BE2C (cell line): ENCODE data around the gene RNF135.
"Not testable (repeated sequence)": the region's sequence is repeated elsewhere in the genome, so short reads cannot be mapped to it uniquely, and the experiment has no call there.

Experiments
- DNase-seq: peaks from one replicate; pipeline ENCODE4 v3.0.0-alpha.2; 2020
- H3K27me3 ChIP-seq: fragments of 250-450 bp; sonication (Bioruptor Pico); 2 replicates; pipeline ENCODE4 v1.5.1; 2020; ENCODE audit warnings: mild to moderate bottlenecking
- H3K36me3 ChIP-seq: fragments of 250-450 bp; sonication (Bioruptor Pico); 2 replicates; pipeline ENCODE4 v1.5.1; 2020; ENCODE audit warnings: mild to moderate bottlenecking
- H3K4me1 ChIP-seq: fragments of 250-450 bp; sonication (Bioruptor Pico); 2 replicates; pipeline ENCODE4 v1.5.1; 2020
- H3K4me3 ChIP-seq: 2 replicates; pipeline ENCODE4 v1.5.1; 2011; ENCODE audit warnings: low read depth, low read length
- H3K9me3 ChIP-seq: fragments of 250-450 bp; sonication (Bioruptor Pico); 2 replicates; pipeline ENCODE4 v1.5.1; 2020
- TF ChIP-seq, protein P1 (sequence below): IDR thresholded peaks from 2 replicates; pipeline ENCODE4 v1.5.1; 2012; ENCODE audit warnings: mild to moderate bottlenecking, low read depth, low read length

RNF135 gene

GRCh38 chr17:31004160-31004559 lies 33.3 kb downstream of the RNF135 start:
- no peaks in the 10 kb centered on the region for H3K9me3 ChIP-seq
- H3K36me3 ChIP-seq, result no peaks in the 10 kb centered on the region
- no peak for DNase-seq
- H3K27me3 ChIP-seq, result no peaks in the 10 kb centered on the region
- no peak overlapping the region for H3K4me3 ChIP-seq
- TF ChIP-seq, protein P1, sequence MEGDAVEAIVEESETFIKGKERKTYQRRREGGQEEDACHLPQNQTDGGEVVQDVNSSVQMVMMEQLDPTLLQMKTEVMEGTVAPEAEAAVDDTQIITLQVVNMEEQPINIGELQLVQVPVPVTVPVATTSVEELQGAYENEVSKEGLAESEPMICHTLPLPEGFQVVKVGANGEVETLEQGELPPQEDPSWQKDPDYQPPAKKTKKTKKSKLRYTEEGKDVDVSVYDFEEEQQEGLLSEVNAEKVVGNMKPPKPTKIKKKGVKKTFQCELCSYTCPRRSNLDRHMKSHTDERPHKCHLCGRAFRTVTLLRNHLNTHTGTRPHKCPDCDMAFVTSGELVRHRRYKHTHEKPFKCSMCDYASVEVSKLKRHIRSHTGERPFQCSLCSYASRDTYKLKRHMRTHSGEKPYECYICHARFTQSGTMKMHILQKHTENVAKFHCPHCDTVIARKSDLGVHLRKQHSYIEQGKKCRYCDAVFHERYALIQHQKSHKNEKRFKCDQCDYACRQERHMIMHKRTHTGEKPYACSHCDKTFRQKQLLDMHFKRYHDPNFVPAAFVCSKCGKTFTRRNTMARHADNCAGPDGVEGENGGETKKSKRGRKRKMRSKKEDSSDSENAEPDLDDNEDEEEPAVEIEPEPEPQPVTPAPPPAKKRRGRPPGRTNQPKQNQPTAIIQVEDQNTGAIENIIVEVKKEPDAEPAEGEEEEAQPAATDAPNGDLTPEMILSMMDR, result no peak
- H3K4me1 ChIP-seq, result no peaks in the 10 kb centered on the region

- H3K36me3 ChIP-seq, result no peaks in the 10 kb centered on the region
- no peak for DNase-seq
- no peak overlapping the region for H3K4me3 ChIP-seq
- H3K27me3 ChIP-seq, result no peaks in the 10 kb centered on the region
- H3K4me1 ChIP-seq, result no peaks in the 10 kb centered on the region
- TF ChIP-seq, protein P1, result no peak
- no peaks in the 10 kb centered on the region for H3K9me3 ChIP-seq
Measured at GRCh38 chr17:31007695-31008373, 37.0 kb downstream of the RNF135 start.

DNA sequence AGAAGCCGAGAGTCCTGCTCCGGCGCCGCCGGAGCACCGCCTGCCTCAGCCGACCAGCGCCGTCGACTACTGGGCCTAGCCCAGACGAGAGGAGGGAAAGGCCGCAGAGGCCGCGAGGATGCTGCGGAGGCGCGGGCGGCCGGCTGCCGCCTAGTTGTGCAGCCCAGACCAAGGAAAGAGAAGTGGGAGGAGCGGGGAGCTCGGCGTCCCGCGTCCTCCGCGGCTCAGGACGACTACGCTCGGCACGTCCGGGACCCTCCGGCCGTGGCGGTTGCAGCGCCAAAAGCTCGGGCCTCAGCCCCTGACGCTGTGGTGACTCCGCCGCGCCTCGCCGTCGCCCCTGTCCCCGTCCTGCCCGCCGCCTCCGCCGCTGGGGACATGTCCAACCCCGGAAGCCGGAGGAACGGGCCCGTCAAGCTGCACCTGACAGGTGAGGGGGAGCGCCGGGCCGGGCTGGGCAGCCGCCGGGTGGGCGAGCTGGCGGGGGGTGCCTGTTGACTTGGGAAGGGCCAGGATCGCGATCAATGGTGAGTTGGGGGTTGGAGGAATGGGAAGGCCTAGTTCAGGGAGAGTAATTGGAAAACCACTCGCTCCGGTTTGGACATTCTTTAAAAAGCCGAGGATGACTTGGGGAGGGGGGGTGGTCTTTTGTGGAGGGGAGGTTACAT lies 37.7 kb downstream of the RNF135 start:
- H3K4me3 ChIP-seq, result no peak overlapping the region
- TF ChIP-seq, protein P1, result no peak
- no peaks in the 10 kb centered on the region for H3K4me1 ChIP-seq
- H3K36me3 ChIP-seq, result no peaks in the 10 kb centered on the region
- DNase-seq, result no peak
- no peaks in the 10 kb centered on the region for H3K27me3 ChIP-seq
- H3K9me3 ChIP-seq, result no peaks in the 10 kb centered on the region

DNA sequence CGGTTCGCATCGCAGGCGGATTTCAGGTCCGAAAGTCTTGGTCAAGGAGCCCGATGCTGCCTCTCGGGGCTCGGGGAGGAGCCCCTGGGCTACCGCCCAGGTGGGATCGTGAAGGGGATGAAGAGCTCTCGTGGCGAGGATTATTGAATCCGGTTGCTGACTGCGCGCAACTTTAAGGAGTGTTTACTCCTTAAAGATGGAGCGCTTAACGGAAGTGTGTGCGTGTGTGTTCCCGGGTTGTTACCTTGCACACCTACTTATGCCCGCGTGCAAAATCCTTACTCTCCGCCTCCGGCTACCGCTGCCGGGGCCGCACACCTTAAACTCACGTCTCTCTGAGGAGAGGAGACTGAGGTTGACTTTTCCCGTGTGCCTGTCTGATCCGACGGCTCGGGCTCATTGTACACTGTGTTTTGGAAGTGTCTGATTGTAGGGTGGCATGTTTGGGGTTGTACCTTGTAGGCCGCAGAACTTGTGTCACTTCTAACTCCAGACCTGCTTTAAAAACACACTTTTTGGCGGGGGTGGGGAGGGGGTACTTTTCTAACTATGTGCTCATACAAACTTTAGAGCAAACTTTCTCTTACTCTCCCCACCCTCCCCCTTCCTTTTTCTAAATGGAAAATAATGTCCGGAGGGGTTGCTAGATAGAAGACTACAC lies 38.3 kb downstream of the RNF135 start:
- DNase-seq, H3K27me3 ChIP-seq, H3K4me1 ChIP-seq, H3K9me3 ChIP-seq, H3K4me3 ChIP-seq, H3K36me3 ChIP-seq: not testable (repeated sequence)

DNA sequence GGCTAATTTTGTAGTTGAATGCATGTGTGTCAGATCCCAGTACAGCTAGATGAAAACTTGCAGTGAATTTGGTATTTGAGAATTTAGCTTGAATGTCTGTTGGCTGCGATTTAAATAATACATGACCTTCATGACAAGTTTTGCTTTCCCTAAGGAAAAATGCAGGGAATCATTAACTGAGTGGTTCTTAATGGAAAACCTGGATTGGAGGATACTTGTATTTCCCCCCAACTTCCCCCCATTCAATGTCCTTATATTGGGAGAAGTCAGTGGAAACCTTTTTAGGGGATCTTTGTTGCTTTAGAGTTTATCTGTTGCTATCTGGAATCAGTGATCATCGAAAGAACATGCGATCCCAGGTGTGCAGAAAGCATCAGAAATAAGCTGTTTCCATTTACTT lies 39.2 kb downstream of the RNF135 start:
- H3K27me3 ChIP-seq, H3K9me3 ChIP-seq, H3K4me1 ChIP-seq, H3K36me3 ChIP-seq, DNase-seq, H3K4me3 ChIP-seq: not testable (repeated sequence)

GRCh38 chr17:31013844-31014243 lies 43.0 kb downstream of the RNF135 start:
- H3K4me3 ChIP-seq, result no peak overlapping the region
- no peaks in the 10 kb centered on the region for H3K9me3 ChIP-seq
- TF ChIP-seq, protein P1, result no peak
- H3K36me3 ChIP-seq, result no peaks in the 10 kb centered on the region
- no peaks in the 10 kb centered on the region for H3K4me1 ChIP-seq
- no peak for DNase-seq
- H3K27me3 ChIP-seq, result no peaks in the 10 kb centered on the region

DNA sequence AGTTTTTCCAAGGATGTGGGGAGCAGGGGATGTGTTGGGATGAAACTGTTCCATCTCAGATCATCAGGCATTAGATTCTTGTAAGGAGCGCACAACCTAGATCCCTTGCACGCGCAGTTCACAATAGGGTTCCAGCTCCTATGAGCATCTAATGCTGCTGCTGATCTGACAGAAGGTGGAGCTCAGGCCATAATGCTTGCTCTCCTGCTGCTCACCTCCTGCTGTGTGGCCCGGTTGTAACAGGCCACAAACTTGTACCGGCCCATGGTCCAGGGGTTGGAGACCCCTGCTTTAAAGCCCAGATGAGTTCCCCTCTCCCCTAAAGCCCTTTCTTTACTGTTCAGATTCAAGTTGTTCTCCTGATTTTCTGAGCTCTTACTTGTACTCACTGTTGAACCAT lies 44.8 kb downstream of the RNF135 start:
- Histone ChIP-seq H3K9me3 (no peaks in the 10 kb centered on the region), H3K36me3 (no peaks in the 10 kb centered on the region), H3K27me3 (no peaks in the 10 kb centered on the region), H3K4me3 (no peak overlapping the region), H3K4me1 (no peaks in the 10 kb centered on the region)
- TF ChIP-seq, protein P1, result no peak
- DNase-seq, result no peak
